ENCODE results near the gene CLEC18B. TPM values are rescaled to one million over a fixed set of nuclear protein-coding genes. Genes with fewer than 3 reads are reported as not detected.
"Not testable (repeated sequence)": the region's sequence is repeated elsewhere in the genome, so short reads cannot be mapped to it uniquely, and the experiment has no call there.

Gene CLEC18B
- total RNA-seq, 1 donor from 2014 or later = 4.9 TPM

- Mint-ChIP-seq H3K27me3 (ENCODE audit: low read depth, unreplicated experiment) (no peaks in the 10 kb centered on the region), H3K4me1 (ENCODE audit: low read depth, unreplicated experiment) (peaks cover 26% of the 10 kb centered on the region), H3K36me3 (ENCODE audit: low read depth, unreplicated experiment) (peaks cover 30% of the 10 kb centered on the region), H3K27ac (ENCODE audit: unreplicated experiment) (peak overlapping the region; percentile 88), H3K4me3 (ENCODE audit: unreplicated experiment) (no peak overlapping the region), H3K9me3 (ENCODE audit: unreplicated experiment) (no peaks in the 10 kb centered on the region)
- Histone ChIP-seq H3K4me2 (ENCODE audit: low read length) (peak overlapping the region; percentile 59), H2AFZ (ENCODE audit: low read depth, low read length) (no peak overlapping the region), H3K27me3 (ENCODE audit: insufficient read depth, low read length) (no peaks in the 10 kb centered on the region), H3K4me3 (ENCODE audit: insufficient read depth, low read depth, low read length) (no peak overlapping the region), H3K79me2 (ENCODE audit: insufficient read depth, low read length) (peaks cover 5% of the 10 kb centered on the region), H3K9ac (ENCODE audit: low read length) (peak overlapping the region; percentile 2), H3K9me3 (ENCODE audit: insufficient read depth, low read depth, low read length) (no peaks in the 10 kb centered on the region), H4K20me1 (ENCODE audit: insufficient read depth, low read length) (peaks cover 6% of the 10 kb centered on the region), H3K36me3 (ENCODE audit: insufficient read depth, low read length) (peaks cover 12% of the 10 kb centered on the region), H3K27ac (ENCODE audit: low read depth, low read length) (peak overlapping the region; percentile 45), H3K4me1 (ENCODE audit: insufficient read depth, low read length) (peaks cover 27% of the 10 kb centered on the region)
- FAIRE-seq (peak; percentile 85), DNase-seq (ENCODE audit: low read depth) (peak; percentile 94)
- TF ChIP-seq EZH2 (IDR thresholded peaks at IDR 0.05; ENCODE audit: insufficient read depth, low read length) (no peak), CTCF (IDR thresholded peaks at IDR 0.05; ENCODE audit: insufficient read depth, low read depth, low read length) (no peak)
Observed at GRCh38 chr16:74448990-74449389, 27.7 kb upstream of the CLEC18B start.

GRCh38 chr16:74447578-74447977, 26.3 kb upstream of the CLEC18B start:
- Mint-ChIP-seq H3K9me3 (ENCODE audit: unreplicated experiment) (no peaks in the 10 kb centered on the region), H3K36me3 (ENCODE audit: low read depth, unreplicated experiment) (peaks cover 23% of the 10 kb centered on the region), H3K27ac (ENCODE audit: unreplicated experiment) (no peak overlapping the region), H3K27me3 (ENCODE audit: low read depth, unreplicated experiment) (no peaks in the 10 kb centered on the region), H3K4me1 (ENCODE audit: low read depth, unreplicated experiment) (peaks cover 26% of the 10 kb centered on the region), H3K4me3 (ENCODE audit: unreplicated experiment) (no peak overlapping the region)
- H3K4me1 ChIP-seq (ENCODE audit: insufficient read depth, low read length) = peaks cover 27% of the 10 kb centered on the region
- no peak overlapping the region for H3K4me2 ChIP-seq (ENCODE audit: low read length)
- no peaks in the 10 kb centered on the region for H3K27me3 ChIP-seq (ENCODE audit: insufficient read depth, low read length)
- no peak overlapping the region for H3K27ac ChIP-seq (ENCODE audit: low read depth, low read length)
- H3K36me3 ChIP-seq (ENCODE audit: insufficient read depth, low read length) = peaks cover 2% of the 10 kb centered on the region
- no peak overlapping the region for H3K9ac ChIP-seq (ENCODE audit: low read length)
- peaks cover 6% of the 10 kb centered on the region for H4K20me1 ChIP-seq (ENCODE audit: insufficient read depth, low read length)
- H2AFZ ChIP-seq (ENCODE audit: low read depth, low read length) = no peak overlapping the region
- DNase-seq (ENCODE audit: low read depth) (no peak), FAIRE-seq (no peak)
- TF ChIP-seq EZH2 (IDR thresholded peaks at IDR 0.05; ENCODE audit: insufficient read depth, low read length) = no peak
- no peak for TF ChIP-seq CTCF (IDR thresholded peaks at IDR 0.05; ENCODE audit: insufficient read depth, low read depth, low read length)
- H3K79me2 ChIP-seq (ENCODE audit: insufficient read depth, low read length) = peaks cover 5% of the 10 kb centered on the region
- no peaks in the 10 kb centered on the region for H3K9me3 ChIP-seq (ENCODE audit: insufficient read depth, low read depth, low read length)
- no peak overlapping the region for H3K4me3 ChIP-seq (ENCODE audit: insufficient read depth, low read depth, low read length)

- Mint-ChIP-seq H3K27me3 (ENCODE audit: low read depth, unreplicated experiment) (no peaks in the 10 kb centered on the region), H3K36me3 (ENCODE audit: low read depth, unreplicated experiment) (peaks cover 21% of the 10 kb centered on the region), H3K27ac (ENCODE audit: unreplicated experiment) (peak overlapping the region; percentile 47), H3K4me1 (ENCODE audit: low read depth, unreplicated experiment) (peaks cover 22% of the 10 kb centered on the region), H3K9me3 (ENCODE audit: unreplicated experiment) (no peaks in the 10 kb centered on the region), H3K4me3 (ENCODE audit: unreplicated experiment) (no peak overlapping the region)
- no peak overlapping the region for H3K4me2 ChIP-seq (ENCODE audit: low read length)
- no peak overlapping the region for H3K27ac ChIP-seq (ENCODE audit: low read depth, low read length)
- H3K36me3 ChIP-seq (ENCODE audit: insufficient read depth, low read length) = peaks cover 2% of the 10 kb centered on the region
- peaks cover 21% of the 10 kb centered on the region for H3K4me1 ChIP-seq (ENCODE audit: insufficient read depth, low read length)
- H3K27me3 ChIP-seq (ENCODE audit: insufficient read depth, low read length) = no peaks in the 10 kb centered on the region
- peaks cover 5% of the 10 kb centered on the region for H3K79me2 ChIP-seq (ENCODE audit: insufficient read depth, low read length)
- no peak for DNase-seq (ENCODE audit: low read depth)
- FAIRE-seq = no peak
- peaks cover 6% of the 10 kb centered on the region for H4K20me1 ChIP-seq (ENCODE audit: insufficient read depth, low read length)
- no peak overlapping the region for H3K9ac ChIP-seq (ENCODE audit: low read length)
- H2AFZ ChIP-seq (ENCODE audit: low read depth, low read length) = no peak overlapping the region
- TF ChIP-seq EZH2 (IDR thresholded peaks at IDR 0.05; ENCODE audit: insufficient read depth, low read length) (no peak), CTCF (IDR thresholded peaks at IDR 0.05; ENCODE audit: insufficient read depth, low read depth, low read length) (no peak)
- H3K9me3 ChIP-seq (ENCODE audit: insufficient read depth, low read depth, low read length) = no peaks in the 10 kb centered on the region
- H3K4me3 ChIP-seq (ENCODE audit: insufficient read depth, low read depth, low read length) = no peak overlapping the region
Observed at GRCh38 chr16:74446866-74447265, 25.6 kb upstream of the CLEC18B start.

GRCh38 chr16:74443624-74444346, 22.5 kb upstream of the CLEC18B start:
- not testable (repeated sequence) for H4K20me1 ChIP-seq (ENCODE audit: insufficient read depth, low read length); H3K4me3 Mint-ChIP-seq (ENCODE audit: unreplicated experiment); H3K4me3 ChIP-seq (ENCODE audit: insufficient read depth, low read depth, low read length); H3K9ac ChIP-seq (ENCODE audit: low read length); H3K9me3 Mint-ChIP-seq (ENCODE audit: unreplicated experiment); H3K27ac ChIP-seq (ENCODE audit: low read depth, low read length); FAIRE-seq; H3K27me3 Mint-ChIP-seq (ENCODE audit: low read depth, unreplicated experiment); H3K4me1 Mint-ChIP-seq (ENCODE audit: low read depth, unreplicated experiment); H3K36me3 ChIP-seq (ENCODE audit: insufficient read depth, low read length); DNase-seq (ENCODE audit: low read depth); H2AFZ ChIP-seq (ENCODE audit: low read depth, low read length); H3K27me3 ChIP-seq (ENCODE audit: insufficient read depth, low read length); H3K4me2 ChIP-seq (ENCODE audit: low read length); H3K9me3 ChIP-seq (ENCODE audit: insufficient read depth, low read depth, low read length); H3K79me2 ChIP-seq (ENCODE audit: insufficient read depth, low read length); H3K27ac Mint-ChIP-seq (ENCODE audit: unreplicated experiment); H3K4me1 ChIP-seq (ENCODE audit: insufficient read depth, low read length)
- H3K36me3 Mint-ChIP-seq (ENCODE audit: low read depth, unreplicated experiment) = peaks cover 20% of the 10 kb centered on the region

All from astrocyte (in vitro differentiated cells and primary cell).